Upper lobe of right lung (tissue), 1 donor: ENCODE results near the gene HBS1L. TPM values are rescaled to one million over a fixed set of nuclear protein-coding genes. Genes with fewer than 3 reads are reported as not detected.

Experiments used
- ATAC-seq: fragments of 200-7000 bp; cut with Tn5 transposase; one replicate; pipeline ENCODE4 v1.9.1; 2020; ENCODE audit warnings: mild to moderate bottlenecking, moderate library complexity
- DNase-seq: peaks from one replicate; pipeline ENCODE4 v3.0.0-alpha.2; 2020
- H3K27ac ChIP-seq: fragments of 200-600 bp; one replicate; pipeline ENCODE4 v1.8.0; 2022
- H3K27me3 ChIP-seq: fragments of 200-600 bp; one replicate; pipeline ENCODE4 v1.8.0; 2022; ENCODE audit warnings: mild to moderate bottlenecking
- H3K36me3 ChIP-seq: fragments of 200-600 bp; one replicate; pipeline ENCODE4 v1.8.0; 2022
- H3K4me1 ChIP-seq: fragments of 200-600 bp; one replicate; pipeline ENCODE4 v1.8.0; 2022
- H3K4me3 ChIP-seq: fragments of 200-600 bp; one replicate; pipeline ENCODE4 v1.8.0; 2022; ENCODE audit warnings: mild to moderate bottlenecking
- H3K9me3 ChIP-seq: fragments of 200-600 bp; one replicate; pipeline ENCODE4 v1.8.0; 2022
- intact Hi-C: fragments of 100-400 bp; cut with DNase I; formaldehyde crosslinking; loops from one replicate; pipeline ENCODE4 v1.11.0; 2022
- total RNA-seq: library from RNA; stranded (reverse); fragmentation: NEBNext Ultra II Directional; extraction: Animal tissue kit (Norgen Biotek cat#: 25700); gene quantifications from one replicate; pipeline ENCODE4 v1.2.1, GENCODE V29; 2021
- TF ChIP-seq, protein P1 (sequence below): fragments of 200-600 bp; IDR thresholded peaks from one replicate; pipeline ENCODE4 v1.8.0; 2022; ENCODE audit warnings: antibody characterized with exemption
- donor health status: DM: no; HTN: yes; CAD: no; lungs with severe emphysema.

The HBS1L gene
- total RNA-seq, 1 donor from 2014 or later, result 48.2 TPM

DNA sequence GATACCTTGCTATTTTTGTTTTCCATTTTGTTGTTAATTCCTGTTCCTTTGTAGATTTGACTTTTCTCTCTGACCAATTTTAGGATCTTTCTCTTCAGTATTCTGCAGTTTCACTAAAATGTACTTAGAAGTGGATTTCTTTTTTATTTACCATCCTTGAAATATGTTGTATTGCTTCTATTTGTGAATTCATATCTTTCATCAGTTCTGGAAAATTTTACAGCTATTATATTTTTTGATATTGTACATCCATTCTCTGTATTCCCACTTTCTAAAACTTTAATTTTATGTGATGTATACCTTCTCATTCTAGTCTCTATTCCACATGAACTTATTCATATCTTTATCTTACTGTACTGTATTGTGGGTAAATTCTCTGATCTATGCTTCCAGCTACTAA lies 95.0 kb downstream of the HBS1L start:
- peaks cover 28% of the 10 kb centered on the region for H3K36me3 ChIP-seq
- H3K27ac ChIP-seq, result no peak overlapping the region

DNA sequence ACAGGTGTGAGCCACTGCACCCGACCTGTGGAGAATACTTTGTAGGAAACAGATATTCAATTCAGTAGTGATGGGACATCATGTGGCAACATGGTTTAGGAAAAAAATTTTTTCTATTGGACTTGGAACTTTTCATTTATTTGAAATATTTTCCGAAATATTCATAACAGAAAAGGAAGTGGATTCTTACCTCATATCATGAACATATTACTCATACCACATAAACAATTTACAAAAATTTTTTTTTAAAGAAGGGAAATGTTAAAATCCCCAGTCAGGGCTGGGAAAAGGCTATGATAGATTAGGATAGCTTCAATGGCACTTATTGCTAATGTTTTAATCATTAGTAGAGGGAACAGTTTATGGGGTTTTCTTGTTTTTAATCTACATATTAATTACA lies 97.9 kb downstream of the HBS1L start:
- Histone ChIP-seq H3K36me3 (peaks cover 5% of the 10 kb centered on the region), H3K27me3 (no peaks in the 10 kb centered on the region), H3K4me3 (no peak overlapping the region), H3K9me3 (no peaks in the 10 kb centered on the region), H3K27ac (no peak overlapping the region), H3K4me1 (no peaks in the 10 kb centered on the region)
- intact Hi-C loops, result no loop called here
- DNase-seq, result no peak
- no peak for ATAC-seq
- TF ChIP-seq, protein P1, sequence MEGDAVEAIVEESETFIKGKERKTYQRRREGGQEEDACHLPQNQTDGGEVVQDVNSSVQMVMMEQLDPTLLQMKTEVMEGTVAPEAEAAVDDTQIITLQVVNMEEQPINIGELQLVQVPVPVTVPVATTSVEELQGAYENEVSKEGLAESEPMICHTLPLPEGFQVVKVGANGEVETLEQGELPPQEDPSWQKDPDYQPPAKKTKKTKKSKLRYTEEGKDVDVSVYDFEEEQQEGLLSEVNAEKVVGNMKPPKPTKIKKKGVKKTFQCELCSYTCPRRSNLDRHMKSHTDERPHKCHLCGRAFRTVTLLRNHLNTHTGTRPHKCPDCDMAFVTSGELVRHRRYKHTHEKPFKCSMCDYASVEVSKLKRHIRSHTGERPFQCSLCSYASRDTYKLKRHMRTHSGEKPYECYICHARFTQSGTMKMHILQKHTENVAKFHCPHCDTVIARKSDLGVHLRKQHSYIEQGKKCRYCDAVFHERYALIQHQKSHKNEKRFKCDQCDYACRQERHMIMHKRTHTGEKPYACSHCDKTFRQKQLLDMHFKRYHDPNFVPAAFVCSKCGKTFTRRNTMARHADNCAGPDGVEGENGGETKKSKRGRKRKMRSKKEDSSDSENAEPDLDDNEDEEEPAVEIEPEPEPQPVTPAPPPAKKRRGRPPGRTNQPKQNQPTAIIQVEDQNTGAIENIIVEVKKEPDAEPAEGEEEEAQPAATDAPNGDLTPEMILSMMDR, result no peak

More for the DNA sequence above, 95.0 kb downstream of the HBS1L start:
- no peak overlapping the region for H3K4me3 ChIP-seq
- no peaks in the 10 kb centered on the region for H3K27me3 ChIP-seq
- TF ChIP-seq, protein P1, result no peak
- ATAC-seq (no peak), DNase-seq (no peak)
- H3K9me3 ChIP-seq, result no peaks in the 10 kb centered on the region
- no peaks in the 10 kb centered on the region for H3K4me1 ChIP-seq
- intact Hi-C loops, result no loop called here

DNA sequence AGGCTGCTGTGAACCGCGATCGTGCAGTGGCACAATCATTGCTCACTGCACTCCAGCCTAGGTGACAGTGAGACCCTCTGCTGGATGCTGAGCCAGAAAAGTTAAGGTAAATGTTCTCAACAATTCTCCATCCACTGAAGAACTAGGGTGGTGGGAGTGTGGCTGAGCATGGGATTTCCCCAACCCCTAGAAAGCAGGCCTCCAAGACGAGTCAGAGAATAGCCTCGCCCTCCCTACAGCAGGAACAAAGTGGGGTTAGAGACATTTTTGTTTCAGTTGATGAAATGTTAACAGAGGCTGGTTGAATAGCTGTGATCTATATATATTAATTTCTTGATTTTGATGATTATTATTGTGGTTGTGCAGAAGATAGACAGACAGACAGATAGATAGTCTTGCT lies 98.6 kb downstream of the HBS1L start:
- no peaks in the 10 kb centered on the region for H3K27me3 ChIP-seq
- DNase-seq, result no peak
- intact Hi-C loops, result no loop called here
- no peaks in the 10 kb centered on the region for H3K36me3 ChIP-seq
- H3K27ac ChIP-seq, result no peak overlapping the region
- TF ChIP-seq, protein P1, result no peak
- H3K4me1 ChIP-seq, result no peaks in the 10 kb centered on the region
- H3K4me3 ChIP-seq, result no peak overlapping the region
- no peak for ATAC-seq
- no peaks in the 10 kb centered on the region for H3K9me3 ChIP-seq

DNA sequence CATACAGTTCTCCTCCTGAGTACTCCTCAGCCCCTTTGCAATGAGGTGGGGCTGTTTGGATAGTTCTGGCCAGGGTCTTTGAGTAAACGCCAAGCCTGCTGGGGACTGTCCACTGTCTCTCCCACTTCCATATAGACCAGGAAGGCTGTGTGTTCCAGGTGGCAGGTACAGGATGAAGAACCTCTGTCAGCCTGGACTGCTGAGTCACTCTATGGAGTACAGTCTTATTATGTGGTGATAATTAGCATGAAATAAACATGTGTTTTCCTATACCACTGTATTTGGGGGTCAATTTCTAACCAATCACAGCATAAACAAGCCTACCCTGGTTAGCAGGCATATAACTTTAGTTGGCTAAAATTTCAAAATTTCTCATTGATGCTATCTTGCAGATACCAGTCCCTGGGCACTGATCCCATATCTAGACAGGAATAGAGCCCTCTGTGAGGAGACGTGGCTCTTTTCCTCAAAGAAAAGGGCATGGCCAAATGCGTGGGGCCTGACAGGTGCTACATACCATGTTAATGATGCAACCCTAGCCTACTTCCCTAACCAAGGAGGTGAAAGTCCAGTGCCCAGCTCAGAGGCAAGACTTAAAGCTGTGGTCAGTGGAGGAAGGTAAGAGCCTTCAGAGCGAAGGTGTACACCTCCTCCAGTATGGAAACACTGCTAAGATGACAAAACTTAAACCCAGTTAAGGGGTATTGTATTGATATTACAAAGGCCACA lies 100.2 kb downstream of the HBS1L start:
- Histone ChIP-seq H3K4me3 (no peak overlapping the region), H3K36me3 (no peaks in the 10 kb centered on the region), H3K27me3 (no peaks in the 10 kb centered on the region), H3K27ac (no peak overlapping the region), H3K4me1 (no peaks in the 10 kb centered on the region), H3K9me3 (no peaks in the 10 kb centered on the region)
- DNase-seq (no peak), ATAC-seq (no peak)
- TF ChIP-seq, protein P1, result no peak
- intact Hi-C loops, result no loop called here

DNA sequence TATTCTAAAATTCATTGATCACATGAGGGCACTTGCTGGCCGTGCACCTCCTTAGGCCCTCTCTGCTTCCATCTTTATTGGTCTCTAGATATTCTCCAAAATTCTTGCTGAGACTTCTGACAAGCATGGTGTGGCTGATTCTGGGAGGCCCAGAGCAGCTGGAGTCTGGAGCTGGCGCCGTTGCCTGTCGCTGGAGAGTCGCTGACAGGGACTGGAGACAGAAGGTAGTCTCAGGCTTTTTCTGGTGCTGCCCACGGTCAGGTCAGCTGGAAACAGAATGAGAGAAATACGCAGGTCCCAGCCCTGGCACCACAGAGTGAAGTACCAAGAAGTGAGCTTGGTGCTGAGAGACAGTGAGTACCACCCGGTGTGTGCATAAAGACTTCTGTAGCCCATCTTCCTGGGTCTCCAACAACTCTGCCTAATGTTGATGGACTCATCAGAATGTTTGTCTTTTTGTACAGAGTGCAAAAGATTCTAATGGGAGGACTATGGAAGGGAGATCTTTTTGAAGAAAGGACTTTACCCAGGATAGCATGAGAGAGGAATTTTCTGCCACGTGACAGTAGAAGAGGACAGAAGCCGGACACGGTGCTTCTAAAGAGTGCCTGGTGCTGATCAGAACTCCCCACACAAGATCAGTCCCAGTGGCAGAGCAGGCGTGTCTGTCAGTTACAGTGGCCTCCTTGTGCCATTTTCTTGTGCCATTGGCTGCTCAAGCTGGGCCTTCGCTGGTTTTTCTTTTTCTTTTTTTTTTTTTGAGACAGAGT lies 102.9 kb downstream of the HBS1L start:
- H3K36me3 ChIP-seq, result no peaks in the 10 kb centered on the region
- ATAC-seq, result no peak
- H3K4me1 ChIP-seq, result no peaks in the 10 kb centered on the region
- H3K4me3 ChIP-seq, result no peak overlapping the region
- H3K27me3 ChIP-seq, result no peaks in the 10 kb centered on the region
- DNase-seq, result no peak
- TF ChIP-seq, protein P1, result no peak
- no peak overlapping the region for H3K27ac ChIP-seq
- intact Hi-C loops, result no loop called here
- no peaks in the 10 kb centered on the region for H3K9me3 ChIP-seq
